Dermis microvascular lymphatic vessel endothelial cell (primary cell): ENCODE results near the gene DAB2. TPM values are rescaled to one million over a fixed set of nuclear protein-coding genes. Genes with fewer than 3 reads are reported as not detected.

Source experiments
- DNase-seq, 2 donors: peaks; one replicate each; pipeline versions ENCODE4 v3.0.0 to v3.0.0-alpha.2; 2010; ENCODE audit warnings: low read depth in 2 of 2
- total RNA-seq: library from RNA; depleted of rRNA; stranded (reverse); fragments of >200 nt; gene quantifications from 2 replicates; pipeline ENCODE4 v1.2.1, GENCODE V29; 2014

The DAB2 gene
- total RNA-seq, 1 donor from 2014 or later = 77.5 TPM

- no peak for DNase-seq
These were observed 37.5 kb downstream of the DAB2 start for GRCh38 chr5:39387293-39387692.

- DNase-seq = no peak
These were observed 40.5 kb downstream of the DAB2 start for GRCh38 chr5:39384271-39384670.

GRCh38 chr5:39381376-39381775, 43.4 kb downstream of the DAB2 start:
- no peak for DNase-seq

- DNase-seq = no peak
These were observed 45.1 kb downstream of the DAB2 start for GRCh38 chr5:39379693-39380092.

GRCh38 chr5:39377613-39378012, 47.2 kb downstream of the DAB2 start:
- no peak for DNase-seq

- peak; percentile 43 to 66 for DNase-seq
These were observed 48.5 kb downstream of the DAB2 start for GRCh38 chr5:39376293-39376714.

- DNase-seq = no peak
These were observed 51.0 kb downstream of the DAB2 start for GRCh38 chr5:39373791-39374190.

GRCh38 chr5:39371367-39371635, 53.5 kb downstream of the DAB2 start:
- no peak for DNase-seq

- DNase-seq = no peak
These were observed 54.0 kb downstream of the DAB2 start for GRCh38 chr5:39370555-39371366.

- no peak for DNase-seq
These were observed 55.5 kb downstream of the DAB2 start for GRCh38 chr5:39369123-39369815.

- no peak for DNase-seq
These were observed 56.7 kb downstream of the DAB2 start for GRCh38 chr5:39368116-39368515.

GRCh38 chr5:39367711-39368110, 57.1 kb downstream of the DAB2 start:
- no peak for DNase-seq

GRCh38 chr5:39364367-39364766, 60.4 kb downstream of the DAB2 start, which contains the start of gene C9:
Gene C9, minus strand, starts transcription at chr5:39364495. Its CDS starts 31 bp downstream, at chr5:39364464.
- DNase-seq = no peak

- DNase-seq = no peak
These were observed 61.6 kb downstream of the DAB2 start for GRCh38 chr5:39363217-39363616.

GRCh38 chr5:39362646-39363045, 62.1 kb downstream of the DAB2 start:
- DNase-seq = no peak

GRCh38 chr5:39361306-39361705, 63.5 kb downstream of the DAB2 start:
- no peak for DNase-seq

- peak in 1 of 2 donors; percentile 88 for DNase-seq
These were observed 64.2 kb downstream of the DAB2 start for GRCh38 chr5:39360471-39361111.

- no peak for DNase-seq
These were observed 68.5 kb downstream of the DAB2 start for GRCh38 chr5:39356263-39356662.

- DNase-seq = peak in 1 of 2 donors; percentile 69
These were observed 69.5 kb downstream of the DAB2 start for GRCh38 chr5:39355324-39355723.

- peak in 1 of 2 donors; percentile 58 for DNase-seq
These were observed 70.9 kb downstream of the DAB2 start for GRCh38 chr5:39353717-39354399.

GRCh38 chr5:39352951-39353350, 71.8 kb downstream of the DAB2 start:
- no peak for DNase-seq

- DNase-seq = no peak
These were observed 72.6 kb downstream of the DAB2 start for GRCh38 chr5:39352170-39352569.
